ENCODE measurements around the gene OFD1.
A peak's percentile ranks its signal among the peaks of the same experiment; 100 is the strongest.
"Not testable (repeated sequence)": the region's sequence is repeated elsewhere in the genome, so short reads cannot be mapped to it uniquely, and the experiment has no call there.

Gene OFD1

GRCh38 chrX:13700380-13700779 lies 34.2 kb upstream of the OFD1 start:
- H3K4me3 ChIP-seq (ENCODE audit: low read depth, low read length) = no peak overlapping the region

- no peak overlapping the region for H3K4me3 ChIP-seq (ENCODE audit: low read depth, low read length)
Observed at GRCh38 chrX:13702111-13702789, 32.3 kb upstream of the OFD1 start.

GRCh38 chrX:13703135-13703534 lies 31.4 kb upstream of the OFD1 start:
- H3K4me3 ChIP-seq (ENCODE audit: low read depth, low read length) = no peak overlapping the region

- no peak overlapping the region for H3K4me3 ChIP-seq (ENCODE audit: low read depth, low read length)
Observed at GRCh38 chrX:13703589-13703988, 31.0 kb upstream of the OFD1 start.

- H3K4me3 ChIP-seq (ENCODE audit: low read depth, low read length) = no peak overlapping the region
Observed at GRCh38 chrX:13711141-13711540, 23.4 kb upstream of the OFD1 start.

GRCh38 chrX:13716455-13716854 lies 18.1 kb upstream of the OFD1 start:
- no peak overlapping the region for H3K4me3 ChIP-seq (ENCODE audit: low read depth, low read length)

GRCh38 chrX:13716905-13717304 lies 17.6 kb upstream of the OFD1 start:
- no peak overlapping the region for H3K4me3 ChIP-seq (ENCODE audit: low read depth, low read length)

GRCh38 chrX:13717700-13718472 lies 16.7 kb upstream of the OFD1 start:
- no peak overlapping the region for H3K4me3 ChIP-seq (ENCODE audit: low read depth, low read length)

- H3K4me3 ChIP-seq (ENCODE audit: low read depth, low read length) = no peak overlapping the region
Observed at GRCh38 chrX:13719192-13719856, 15.2 kb upstream of the OFD1 start.

GRCh38 chrX:13721371-13721770 lies 13.2 kb upstream of the OFD1 start:
- no peak overlapping the region for H3K4me3 ChIP-seq (ENCODE audit: low read depth, low read length)

- no peak overlapping the region for H3K4me3 ChIP-seq (ENCODE audit: low read depth, low read length)
Observed at GRCh38 chrX:13721819-13722519, 12.6 kb upstream of the OFD1 start.

GRCh38 chrX:13724878-13725277 lies 9.7 kb upstream of the OFD1 start:
- not testable (repeated sequence) for H3K4me3 ChIP-seq (ENCODE audit: low read depth, low read length)

GRCh38 chrX:13726583-13726982 lies 8.0 kb upstream of the OFD1 start:
- not testable (repeated sequence) for H3K4me3 ChIP-seq (ENCODE audit: low read depth, low read length)

GRCh38 chrX:13730523-13730922 lies 4.0 kb upstream of the OFD1 start:
- H3K4me3 ChIP-seq (ENCODE audit: low read depth, low read length) = not testable (repeated sequence)

- H3K4me3 ChIP-seq (ENCODE audit: low read depth, low read length) = no peak overlapping the region
Observed at GRCh38 chrX:13732246-13733067, 2.1 kb upstream of the OFD1 start.

- peak overlapping the region; percentile 74 for H3K4me3 ChIP-seq (ENCODE audit: low read depth, low read length)
Observed at GRCh38 chrX:13733506-13733905, 1.0 kb upstream of the OFD1 start.

- H3K4me3 ChIP-seq (ENCODE audit: low read depth, low read length) = no peak overlapping the region
Observed at GRCh38 chrX:13741695-13742094, 7.1 kb downstream of the OFD1 start.

- no peak overlapping the region for H3K4me3 ChIP-seq (ENCODE audit: low read depth, low read length)
Observed at GRCh38 chrX:13742397-13743176, 8.0 kb downstream of the OFD1 start.

GRCh38 chrX:13747836-13748235 lies 13.3 kb downstream of the OFD1 start:
- H3K4me3 ChIP-seq (ENCODE audit: low read depth, low read length) = no peak overlapping the region

- no peak overlapping the region for H3K4me3 ChIP-seq (ENCODE audit: low read depth, low read length)
Observed at GRCh38 chrX:13748486-13748885, 13.9 kb downstream of the OFD1 start.

All from iPS-11a (cell line).